GDM1 (cell line): ENCODE data around the gene ERBB4.

Experiments
- DNase-seq: peaks from one replicate; lab custom pipeline; 2025; lab: John Stamatoyannopoulos, UW

Gene ERBB4

GRCh38 chr2:212007972-212008371 lies 530.6 kb downstream of the ERBB4 start:
- DNase-seq: no peak

- no peak for DNase-seq
Observed at GRCh38 chr2:212005085-212005671, 533.4 kb downstream of the ERBB4 start.

GRCh38 chr2:212001325-212001724 lies 537.3 kb downstream of the ERBB4 start:
- DNase-seq: no peak

GRCh38 chr2:211996857-211997256 lies 541.7 kb downstream of the ERBB4 start:
- no peak for DNase-seq

- DNase-seq: no peak
Observed at GRCh38 chr2:211994806-211995205, 543.8 kb downstream of the ERBB4 start.

GRCh38 chr2:211990335-211990734 lies 548.3 kb downstream of the ERBB4 start:
- DNase-seq: no peak

GRCh38 chr2:211986313-211986712 lies 552.3 kb downstream of the ERBB4 start:
- no peak for DNase-seq

GRCh38 chr2:211985393-211985792 lies 553.2 kb downstream of the ERBB4 start:
- no peak for DNase-seq

- DNase-seq: no peak
Observed at GRCh38 chr2:211982162-211982561, 556.4 kb downstream of the ERBB4 start.

GRCh38 chr2:211981451-211981850 lies 557.2 kb downstream of the ERBB4 start:
- DNase-seq: no peak

- DNase-seq: no peak
Observed at GRCh38 chr2:211976076-211976475, 562.5 kb downstream of the ERBB4 start.

GRCh38 chr2:211967234-211967633 lies 571.4 kb downstream of the ERBB4 start:
- no peak for DNase-seq

- DNase-seq: no peak
Observed at GRCh38 chr2:211963969-211964368, 574.6 kb downstream of the ERBB4 start.

GRCh38 chr2:211957799-211958198 lies 580.8 kb downstream of the ERBB4 start:
- DNase-seq: no peak

- no peak for DNase-seq
Observed at GRCh38 chr2:211955648-211956047, 583.0 kb downstream of the ERBB4 start.

- no peak for DNase-seq
Observed at GRCh38 chr2:211948932-211949331, 589.7 kb downstream of the ERBB4 start.

- no peak for DNase-seq
Observed at GRCh38 chr2:211946960-211947359, 591.6 kb downstream of the ERBB4 start.

- DNase-seq: no peak
Observed at GRCh38 chr2:211944572-211944971, 594.0 kb downstream of the ERBB4 start.

- no peak for DNase-seq
Observed at GRCh38 chr2:211942153-211942552, 596.4 kb downstream of the ERBB4 start.

- DNase-seq: no peak
Observed at GRCh38 chr2:211941216-211941747, 597.3 kb downstream of the ERBB4 start.

GRCh38 chr2:211939177-211939576 lies 599.4 kb downstream of the ERBB4 start:
- no peak for DNase-seq

- DNase-seq: no peak
Observed at GRCh38 chr2:211934811-211935210, 603.8 kb downstream of the ERBB4 start.

- no peak for DNase-seq
Observed at GRCh38 chr2:211931314-211931713, 607.3 kb downstream of the ERBB4 start.

GRCh38 chr2:211930331-211930730 lies 608.3 kb downstream of the ERBB4 start:
- DNase-seq: no peak
